PC-9 (cell line): ENCODE data around the gene MCCD1.

ENCODE experiments used
- EZH2 ChIP-seq: fragments of 200-600 bp; sonication (generic); IDR thresholded peaks from 2 replicates; pipeline ENCODE4 v1.8.0; 2017; ENCODE audit warnings: antibody characterized with exemption, low read depth
- TF ChIP-seq, protein P1 (sequence below): fragments of 200-600 bp; sonication (generic); conservative IDR thresholded peaks from 2 replicates; pipeline ENCODE4 v1.6.1; 2017; ENCODE audit warnings: mixed run types, antibody characterized with exemption, mild to moderate bottlenecking, moderate library complexity

- TF ChIP-seq, protein P1, sequence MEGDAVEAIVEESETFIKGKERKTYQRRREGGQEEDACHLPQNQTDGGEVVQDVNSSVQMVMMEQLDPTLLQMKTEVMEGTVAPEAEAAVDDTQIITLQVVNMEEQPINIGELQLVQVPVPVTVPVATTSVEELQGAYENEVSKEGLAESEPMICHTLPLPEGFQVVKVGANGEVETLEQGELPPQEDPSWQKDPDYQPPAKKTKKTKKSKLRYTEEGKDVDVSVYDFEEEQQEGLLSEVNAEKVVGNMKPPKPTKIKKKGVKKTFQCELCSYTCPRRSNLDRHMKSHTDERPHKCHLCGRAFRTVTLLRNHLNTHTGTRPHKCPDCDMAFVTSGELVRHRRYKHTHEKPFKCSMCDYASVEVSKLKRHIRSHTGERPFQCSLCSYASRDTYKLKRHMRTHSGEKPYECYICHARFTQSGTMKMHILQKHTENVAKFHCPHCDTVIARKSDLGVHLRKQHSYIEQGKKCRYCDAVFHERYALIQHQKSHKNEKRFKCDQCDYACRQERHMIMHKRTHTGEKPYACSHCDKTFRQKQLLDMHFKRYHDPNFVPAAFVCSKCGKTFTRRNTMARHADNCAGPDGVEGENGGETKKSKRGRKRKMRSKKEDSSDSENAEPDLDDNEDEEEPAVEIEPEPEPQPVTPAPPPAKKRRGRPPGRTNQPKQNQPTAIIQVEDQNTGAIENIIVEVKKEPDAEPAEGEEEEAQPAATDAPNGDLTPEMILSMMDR = no peak
- TF ChIP-seq EZH2 = no peak
These were observed 1.9 kb downstream of the MCCD1 start for GRCh38 chr6:31530659-31531058.
